Measurements from ENCODE around the gene PLEKHA4. TPM values are rescaled to one million over a fixed set of nuclear protein-coding genes. Genes with fewer than 3 reads are reported as not detected.
A peak's percentile ranks its signal among the peaks of the same experiment; 100 is the strongest.

Gene PLEKHA4
- total RNA-seq, 1 experiment from 2014 or later = 1.2 TPM

GRCh38 chr19:48822514-48822913, 45.9 kb downstream of the PLEKHA4 start:
- H3K9me2 ChIP-seq (replicated peaks; ENCODE audit: low read length) = no peaks in the 10 kb centered on the region
- H3K27me3 ChIP-seq (ENCODE audit: low read length) = no peaks in the 10 kb centered on the region
- no peaks in the 10 kb centered on the region for H3K9me3 ChIP-seq (ENCODE audit: low read length)
- TF ChIP-seq CTCF (conservative IDR thresholded peaks at IDR 0.05; ENCODE audit: low read depth, low read length) (no peak), EZH2phosphoT487 (IDR thresholded peaks at IDR 0.05; ENCODE audit: borderline replicate concordance, low read length) (no peak), EZH2 (IDR thresholded peaks at IDR 0.05; ENCODE audit: low read length, unreplicated experiment) (no peak)
- ATAC-seq (no peak), DNase-seq (no peak)
- CTCF ChIA-PET = no interaction called here
- no peak overlapping the region for H3K4me3 ChIP-seq (ENCODE audit: low read length)
- H3F3A ChIP-seq (ENCODE audit: low read length, unreplicated experiment) = no peaks in the 10 kb centered on the region
- H3K36me3 ChIP-seq (ENCODE audit: low read depth, low read length) = no peaks in the 10 kb centered on the region
- POLR2A ChIA-PET (ENCODE audit: unreplicated experiment) = no interaction called here
- peaks cover 10% of the 10 kb centered on the region for H3K4me1 ChIP-seq (ENCODE audit: insufficient read depth, low read length)
- H2AFZ ChIP-seq (ENCODE audit: low read length) = no peak overlapping the region
- H3K27ac ChIP-seq (ENCODE audit: low read length) = no peak overlapping the region
- no peak overlapping the region for H3K4me2 ChIP-seq (ENCODE audit: low read length)
- intact Hi-C loops (cut with micrococcal nuclease) = no loop called here
- H3K9ac ChIP-seq (ENCODE audit: low read length) = no peak overlapping the region
- no TSS peak for BruUV-seq (replicated peaks)
- H4K20me1 ChIP-seq (ENCODE audit: low read length) = no peaks in the 10 kb centered on the region
- H3K79me2 ChIP-seq (ENCODE audit: low read length) = no peaks in the 10 kb centered on the region

- Histone ChIP-seq H3K27ac (ENCODE audit: low read length) (no peak overlapping the region), H3K27me3 (ENCODE audit: low read length) (no peaks in the 10 kb centered on the region), H3K9me3 (ENCODE audit: low read length) (no peaks in the 10 kb centered on the region), H3K9me2 (replicated peaks; ENCODE audit: low read length) (no peaks in the 10 kb centered on the region), H3K9ac (ENCODE audit: low read length) (no peak overlapping the region), H4K20me1 (ENCODE audit: low read length) (no peaks in the 10 kb centered on the region), H3K4me1 (ENCODE audit: insufficient read depth, low read length) (peaks cover 10% of the 10 kb centered on the region), H3K36me3 (ENCODE audit: low read depth, low read length) (no peaks in the 10 kb centered on the region), H3K4me2 (ENCODE audit: low read length) (no peak overlapping the region), H3F3A (ENCODE audit: low read length, unreplicated experiment) (no peaks in the 10 kb centered on the region), H3K4me3 (ENCODE audit: low read length) (no peak overlapping the region), H3K79me2 (ENCODE audit: low read length) (no peaks in the 10 kb centered on the region), H2AFZ (ENCODE audit: low read length) (no peak overlapping the region)
- POLR2A ChIA-PET (ENCODE audit: unreplicated experiment) = no interaction called here
- CTCF ChIA-PET = no interaction called here
- intact Hi-C loops (cut with micrococcal nuclease) = no loop called here
- DNase-seq = no peak
- BruUV-seq (replicated peaks) = no TSS peak
- TF ChIP-seq EZH2 (IDR thresholded peaks at IDR 0.05; ENCODE audit: low read length, unreplicated experiment) = no peak
- no peak for TF ChIP-seq CTCF (conservative IDR thresholded peaks at IDR 0.05; ENCODE audit: low read depth, low read length)
- TF ChIP-seq EZH2phosphoT487 (IDR thresholded peaks at IDR 0.05; ENCODE audit: borderline replicate concordance, low read length) = no peak
- ATAC-seq = no peak
These were observed 46.8 kb downstream of the PLEKHA4 start for GRCh38 chr19:48821633-48822032.

- H3K9me2 ChIP-seq (replicated peaks; ENCODE audit: low read length) = no peaks in the 10 kb centered on the region
- no peak overlapping the region for H3K4me3 ChIP-seq (ENCODE audit: low read length)
- no peak overlapping the region for H3K9ac ChIP-seq (ENCODE audit: low read length)
- peaks cover 10% of the 10 kb centered on the region for H3K4me1 ChIP-seq (ENCODE audit: insufficient read depth, low read length)
- no peaks in the 10 kb centered on the region for H3K36me3 ChIP-seq (ENCODE audit: low read depth, low read length)
- H4K20me1 ChIP-seq (ENCODE audit: low read length) = no peaks in the 10 kb centered on the region
- no peaks in the 10 kb centered on the region for H3F3A ChIP-seq (ENCODE audit: low read length, unreplicated experiment)
- TF ChIP-seq EZH2phosphoT487 (IDR thresholded peaks at IDR 0.05; ENCODE audit: borderline replicate concordance, low read length) (no peak), CTCF (conservative IDR thresholded peaks at IDR 0.05; ENCODE audit: low read depth, low read length) (no peak)
- peak overlapping the region; percentile 41; the same call in 1 of the 2 replicates for H3K27ac ChIP-seq (ENCODE audit: low read length)
- no peak overlapping the region for H2AFZ ChIP-seq (ENCODE audit: low read length)
- CTCF ChIA-PET = no interaction called here
- no peaks in the 10 kb centered on the region for H3K27me3 ChIP-seq (ENCODE audit: low read length)
- peak; percentile 93 for DNase-seq
- POLR2A ChIA-PET (ENCODE audit: unreplicated experiment) = no interaction called here
- BruUV-seq (replicated peaks) = no TSS peak
- intact Hi-C loops (cut with micrococcal nuclease) = no loop called here
- H3K4me2 ChIP-seq (ENCODE audit: low read length) = peak overlapping the region; percentile 53
- H3K79me2 ChIP-seq (ENCODE audit: low read length) = no peaks in the 10 kb centered on the region
- no peaks in the 10 kb centered on the region for H3K9me3 ChIP-seq (ENCODE audit: low read length)
- peak; percentile 97 for ATAC-seq
These were observed 49.0 kb downstream of the PLEKHA4 start for GRCh38 chr19:48819366-48819816.

All from PC-3 (cell line).